SKM-1 treated with dmso at 0.1 percent for 144 hours (cell line): ENCODE results near the gene TNFAIP1.

ENCODE experiments used
- DNase-seq: peaks from one replicate; lab custom pipeline; 2025; ENCODE audit not compliant: unreplicated experiment; lab: John Stamatoyannopoulos, UW

TNFAIP1 gene

DNA sequence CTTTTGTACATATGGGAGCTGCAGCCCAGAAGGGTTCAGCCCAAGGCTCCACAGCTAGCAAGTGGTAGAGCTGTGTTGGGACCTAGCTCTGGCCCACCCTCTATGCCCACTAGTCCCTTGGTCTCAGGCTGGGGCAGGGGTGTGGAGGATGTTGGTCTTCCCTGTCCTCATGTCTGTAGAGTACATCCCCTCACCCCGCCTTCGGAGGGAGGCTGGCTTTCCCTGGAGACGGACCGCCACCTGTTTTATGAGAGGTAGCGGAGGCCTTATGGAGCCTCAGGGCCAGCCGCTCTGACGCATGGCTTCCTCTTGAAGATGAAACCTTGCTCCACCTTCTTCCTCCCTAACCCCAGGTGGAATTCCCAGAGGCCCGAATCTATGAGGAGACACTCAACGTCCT lies 8.4 kb downstream of the TNFAIP1 start:
- no peak for DNase-seq

DNA sequence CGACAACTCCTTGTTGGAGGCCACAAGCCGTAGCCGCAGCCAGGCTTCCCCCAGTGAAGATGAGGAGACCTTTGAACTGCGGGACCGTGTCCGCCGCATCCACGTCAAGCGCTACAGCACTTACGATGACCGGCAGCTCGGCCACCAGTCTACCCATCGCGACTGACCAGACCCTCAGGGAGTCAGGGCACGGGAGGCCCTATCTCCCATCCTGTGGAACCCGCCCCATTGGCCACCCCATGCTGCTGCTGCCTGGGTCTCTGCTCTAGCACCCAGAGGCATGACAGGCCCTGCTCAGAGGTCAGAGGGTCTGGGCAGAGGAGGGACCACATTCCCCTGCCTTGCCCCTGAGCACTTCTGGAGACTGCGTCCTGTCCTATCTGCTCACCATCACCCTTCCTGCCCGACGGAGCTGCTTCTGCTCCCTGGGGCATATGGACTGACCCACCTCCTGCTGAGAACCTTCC lies 8.9 kb downstream of the TNFAIP1 start:
- DNase-seq: no peak

DNA sequence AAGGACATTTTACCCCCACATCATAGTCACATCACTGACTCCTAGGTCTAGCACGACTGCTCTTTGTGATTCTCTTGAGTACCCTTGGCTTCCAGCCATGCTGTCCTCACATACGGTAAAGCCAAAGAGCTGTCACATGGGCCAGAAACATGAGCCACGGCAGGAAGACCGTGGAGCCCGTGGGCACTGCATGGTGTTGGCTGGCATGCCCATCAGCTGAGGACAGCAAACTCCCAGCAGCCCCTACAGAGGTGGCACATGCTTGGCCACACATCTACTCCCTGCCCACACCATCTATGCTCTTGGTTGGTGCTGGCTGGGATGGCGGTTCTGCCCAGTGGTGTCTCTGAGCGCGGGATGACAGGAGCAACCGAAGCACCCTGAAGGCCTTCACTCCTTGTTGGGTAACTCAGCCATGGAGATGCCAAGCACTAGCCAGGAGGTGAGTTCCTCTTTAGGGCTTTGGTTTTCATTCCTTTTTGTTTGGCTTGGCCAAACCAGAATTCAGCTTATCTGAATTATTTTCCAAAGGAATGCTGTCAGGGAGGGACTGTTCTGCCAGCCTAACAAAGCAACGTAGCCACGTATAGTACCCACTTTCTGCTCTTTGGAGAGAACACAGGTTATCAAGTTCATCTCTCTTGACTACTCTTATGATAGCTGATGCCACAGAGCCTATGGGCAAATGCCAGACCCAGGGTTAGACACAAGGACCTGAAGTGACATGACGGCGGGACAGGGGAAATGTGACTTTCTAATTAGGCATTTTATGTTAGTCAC lies 10.0 kb downstream of the TNFAIP1 start:
- DNase-seq: no peak

DNA sequence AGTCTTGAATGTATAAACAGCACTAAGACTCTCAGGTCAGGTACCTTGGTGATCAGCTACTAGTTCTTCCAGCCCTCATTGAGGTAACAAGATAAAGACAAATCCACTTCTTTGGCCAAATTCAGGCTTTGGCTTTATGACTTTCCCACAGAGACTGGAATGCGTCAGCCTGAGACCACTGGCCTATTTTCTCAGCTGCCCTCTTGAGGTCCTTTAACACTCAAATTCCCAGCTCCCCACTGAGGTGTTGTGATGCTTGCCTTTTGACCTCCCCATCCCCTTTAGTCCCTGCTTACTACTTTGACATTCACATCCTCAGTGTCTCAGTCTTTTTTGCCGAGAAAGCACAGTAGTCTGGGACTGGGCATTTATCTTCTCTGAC lies 10.6 kb downstream of the TNFAIP1 start:
- DNase-seq: no peak

DNA sequence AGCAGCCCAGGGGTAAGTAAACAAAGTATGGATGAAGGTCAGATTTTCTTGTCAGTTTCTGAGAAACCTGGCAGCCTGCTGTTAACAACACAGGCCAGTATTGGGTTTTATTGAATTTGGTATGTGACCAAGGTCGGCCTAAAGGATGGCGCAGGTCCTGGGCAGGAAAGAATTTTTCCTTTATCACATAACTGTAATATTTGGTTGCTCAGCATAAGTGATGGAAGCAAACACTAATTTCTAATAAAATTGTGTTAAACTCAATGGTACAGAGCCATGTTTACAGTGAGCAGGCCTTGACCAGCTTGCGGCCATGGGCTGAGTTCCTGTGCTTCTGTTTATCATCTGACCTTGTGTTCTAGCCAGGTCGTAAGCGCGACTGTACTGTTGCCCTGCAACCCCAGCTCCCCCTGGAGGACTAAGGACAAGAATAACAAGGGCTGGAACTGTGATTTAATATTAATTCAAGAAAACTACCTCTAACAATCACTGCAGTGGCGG lies 11.2 kb downstream of the TNFAIP1 start:
- DNase-seq: no peak

DNA sequence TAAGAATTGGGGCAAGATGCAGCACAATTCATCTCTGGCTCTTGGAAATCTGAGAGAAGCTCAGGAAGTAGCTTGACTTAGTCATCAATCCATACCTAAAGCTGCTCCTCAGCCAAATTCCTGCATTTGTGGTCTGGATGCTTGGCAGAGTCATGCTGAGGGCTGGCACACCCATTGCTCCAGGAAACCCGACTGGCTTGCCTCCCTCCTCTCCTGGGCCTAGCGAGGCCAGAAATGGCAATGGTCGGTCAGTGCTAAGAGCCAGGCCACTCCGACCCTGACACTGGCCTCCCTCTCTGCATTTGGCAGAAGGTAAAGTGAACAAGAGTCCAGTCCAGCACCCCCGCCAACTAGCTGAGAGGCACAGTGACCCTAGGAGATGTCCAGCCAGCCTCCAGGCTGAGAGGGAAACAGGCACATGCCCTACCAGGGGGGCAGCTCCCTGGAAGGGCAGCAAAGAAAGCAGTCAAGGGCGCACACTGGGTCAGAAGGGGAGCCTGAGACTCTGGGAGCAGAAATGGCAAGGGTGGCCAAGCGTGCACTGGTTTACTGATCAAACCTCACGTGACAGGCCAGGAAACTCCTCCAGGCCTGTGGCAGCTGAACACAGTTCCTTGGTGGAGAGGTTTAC lies 11.8 kb downstream of the TNFAIP1 start:
- no peak for DNase-seq

DNA sequence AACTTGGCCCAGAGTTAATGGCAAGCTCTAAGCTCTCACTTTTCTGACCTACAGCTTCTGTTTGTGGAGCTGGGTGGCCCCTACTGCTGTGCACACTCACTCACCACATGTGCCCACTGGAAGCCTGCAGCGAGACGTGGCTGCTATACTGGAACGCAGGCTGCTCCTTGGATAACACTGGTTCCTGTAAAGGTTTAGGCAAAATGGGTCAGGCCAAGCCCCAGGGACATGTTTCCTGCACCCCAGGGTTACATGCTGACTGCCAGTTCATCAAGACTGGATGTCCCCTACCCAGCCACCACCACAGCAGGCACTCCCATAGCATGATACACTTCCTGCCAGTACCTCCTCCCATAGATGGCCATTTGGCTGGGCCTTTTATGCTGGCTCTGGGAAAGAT lies 13.4 kb downstream of the TNFAIP1 start:
- DNase-seq: no peak

DNA sequence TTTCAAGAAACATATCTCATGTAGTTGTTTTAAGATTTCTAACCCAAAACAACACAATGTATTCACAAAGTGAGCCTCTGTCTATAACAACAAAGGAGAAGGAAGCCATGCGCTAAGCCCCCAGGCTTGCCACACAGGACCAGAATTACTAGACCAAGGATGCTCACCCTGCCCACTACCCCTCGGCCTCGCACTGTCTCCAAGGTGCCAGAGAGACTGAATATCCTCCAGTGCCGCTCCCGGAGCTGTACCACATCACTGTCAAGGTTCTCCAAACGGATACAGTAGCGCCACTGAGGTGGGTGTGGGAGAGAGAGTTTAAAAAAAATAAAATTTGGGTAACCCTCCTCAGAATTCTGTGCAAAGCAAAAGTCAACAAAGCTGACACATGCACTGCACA lies 14.7 kb downstream of the TNFAIP1 start:
- DNase-seq: no peak

DNA sequence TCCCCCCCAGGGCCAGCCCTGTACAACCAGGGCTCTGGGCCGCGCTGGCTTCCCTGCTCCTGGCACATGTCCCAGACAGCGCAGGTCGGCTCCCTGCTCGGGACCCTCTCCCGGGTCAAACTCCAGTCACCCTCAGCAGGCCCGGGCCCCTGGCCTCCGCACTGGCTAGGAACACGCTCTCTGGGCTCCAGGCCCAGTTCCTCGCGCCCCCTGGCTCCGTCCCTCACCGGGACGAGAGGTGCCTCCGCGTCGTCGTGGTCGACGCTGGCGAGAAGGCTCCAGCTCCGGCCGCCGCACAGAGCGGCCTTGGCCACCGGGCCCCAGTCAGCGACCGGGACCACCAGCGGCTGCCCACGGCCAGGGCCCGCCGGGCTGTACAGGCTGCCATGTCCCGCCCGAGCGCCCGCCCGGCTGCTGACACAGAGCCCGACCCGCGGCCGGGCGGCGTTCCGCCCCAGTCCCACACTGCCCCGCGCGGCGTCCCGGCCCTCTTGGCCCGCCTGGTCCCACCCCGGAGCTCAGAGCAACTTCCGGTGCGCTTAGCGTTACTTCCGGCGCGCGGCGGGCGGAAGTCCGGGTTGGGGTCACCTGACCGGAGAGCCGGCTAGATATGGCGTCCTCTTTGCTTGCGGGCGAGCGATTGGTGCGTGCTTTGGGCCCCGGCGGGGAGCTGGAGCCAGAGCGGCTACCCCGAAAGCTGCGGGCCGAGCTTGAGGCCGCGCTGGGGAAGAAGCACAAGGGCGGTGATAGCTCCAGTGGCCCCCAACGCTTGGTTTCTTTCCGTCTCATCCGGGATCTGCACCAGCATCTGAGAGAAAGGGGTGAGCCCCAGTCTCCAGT lies 21.7 kb downstream of the TNFAIP1 start, which contains the start of gene POLDIP2:
POLDIP2 (minus strand) TSS at position 467 of the 840 bp plus-strand sequence; CDS start at position 388, 79 bp downstream.
- DNase-seq: peak; percentile 85

DNA sequence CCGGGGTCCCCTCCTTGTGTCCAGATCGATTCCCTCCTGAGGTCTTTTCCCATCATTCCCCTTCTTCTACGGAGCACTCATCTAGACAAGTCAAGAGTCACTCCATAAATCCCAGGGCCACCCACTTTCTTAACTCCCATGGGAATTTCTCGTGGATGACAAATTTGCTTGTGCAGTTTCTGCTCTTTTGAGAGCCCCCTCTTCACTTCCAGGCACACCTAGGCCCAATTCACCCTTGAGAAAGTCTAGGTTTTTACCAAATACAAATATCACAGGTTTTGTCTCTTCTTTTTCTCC lies 22.3 kb downstream of the TNFAIP1 start:
- DNase-seq: no peak

DNA sequence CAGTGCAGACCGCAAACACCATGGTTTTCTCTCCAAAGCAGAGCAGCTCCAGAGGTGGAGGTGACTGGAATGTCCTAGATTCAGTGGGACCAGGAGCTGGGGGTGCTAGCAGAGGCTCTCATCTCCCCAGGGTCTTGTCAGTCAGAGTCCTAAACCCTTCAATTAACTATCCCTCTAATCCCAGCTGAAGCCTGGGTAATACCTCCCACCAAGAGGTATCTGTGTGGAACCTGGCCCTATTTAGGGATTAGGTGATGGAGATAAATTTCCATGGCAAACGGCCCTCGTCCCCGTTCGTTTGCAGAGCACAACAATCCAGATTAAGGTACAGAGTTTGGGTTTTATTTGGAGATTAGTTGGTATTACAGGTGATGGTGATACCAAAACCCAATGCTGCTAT lies 27.6 kb downstream of the TNFAIP1 start:
- no peak for DNase-seq

DNA sequence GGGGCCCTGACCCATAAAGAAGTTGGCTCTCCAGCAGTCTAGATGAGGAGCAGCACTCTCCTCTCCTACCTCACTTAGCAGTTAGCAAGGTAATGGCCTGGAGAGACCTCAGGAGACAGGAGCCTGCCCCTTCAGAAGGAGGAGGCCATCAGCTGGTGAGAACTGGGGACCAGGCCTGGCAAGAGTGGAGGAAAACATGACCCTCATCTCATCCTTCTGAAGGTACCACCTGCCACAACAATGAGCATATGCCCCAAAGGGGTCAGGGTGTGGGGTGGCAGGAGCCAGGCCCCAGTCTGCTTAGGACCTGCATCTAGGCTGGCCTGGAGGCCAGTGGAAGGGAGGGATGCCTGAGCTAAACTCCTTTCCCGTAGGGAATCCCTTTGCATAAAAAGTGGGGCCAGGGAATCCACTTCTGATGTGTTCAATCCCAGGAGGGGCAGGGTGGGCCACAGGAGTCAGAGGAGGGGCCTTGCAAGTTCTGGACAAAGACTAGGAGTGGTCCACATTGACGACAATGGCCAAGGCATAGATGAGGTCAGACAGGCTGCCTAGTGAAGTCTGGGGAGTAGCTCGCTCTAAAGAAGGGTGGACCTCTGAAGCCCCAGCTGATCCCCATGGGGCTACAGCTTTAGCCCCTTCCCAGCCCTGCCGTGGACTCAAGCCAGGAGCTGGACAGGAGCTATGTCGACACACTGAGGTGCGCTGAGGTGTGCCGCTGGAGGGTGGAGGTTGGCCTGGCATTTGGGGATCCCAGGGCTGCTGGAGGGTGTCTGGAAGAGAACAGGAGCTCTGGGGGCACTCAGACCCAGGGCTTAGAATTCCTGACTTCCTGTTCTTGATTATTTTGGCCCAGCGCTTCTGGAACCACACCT lies 28.5 kb downstream of the TNFAIP1 start:
- no peak for DNase-seq

DNA sequence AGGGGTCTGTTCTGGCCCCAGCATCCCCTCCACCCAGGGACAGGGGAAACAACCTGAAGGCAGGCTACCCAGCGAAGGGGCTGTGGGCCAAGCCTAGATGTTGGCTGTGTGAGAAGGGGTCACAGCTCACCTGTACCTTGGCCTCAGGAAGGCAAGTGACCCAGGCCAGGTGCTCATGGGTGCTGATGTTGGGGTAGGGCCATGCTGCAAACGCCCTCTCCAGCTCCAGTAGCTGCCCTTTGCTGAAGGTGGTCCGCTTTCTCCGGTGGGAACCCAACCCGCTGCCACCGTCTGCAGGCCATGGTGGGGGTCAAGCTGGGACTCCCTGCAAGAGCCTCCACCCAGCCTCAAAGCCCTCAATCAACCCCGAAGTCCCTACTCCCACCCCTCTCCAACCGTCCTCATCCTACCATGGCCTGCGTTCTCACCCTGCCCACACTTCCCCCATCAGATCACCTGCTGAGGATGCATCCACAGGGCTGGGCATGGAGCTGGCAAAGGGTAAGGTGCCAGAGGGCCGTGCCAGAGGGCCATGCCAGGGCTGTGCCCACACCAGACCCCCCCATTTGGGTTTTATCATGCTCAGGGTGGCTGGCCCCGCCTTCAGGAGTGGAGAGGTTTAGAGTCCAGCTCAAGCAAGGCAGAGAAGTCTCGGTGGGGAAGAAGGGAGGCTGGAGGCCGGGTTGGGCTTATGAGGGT lies 29.3 kb downstream of the TNFAIP1 start, which contains the start of gene SEBOX:
SEBOX (minus strand) TSS at position 535 of the 699 bp plus-strand sequence; CDS start at position 487, 48 bp downstream.
- no peak for DNase-seq

DNA sequence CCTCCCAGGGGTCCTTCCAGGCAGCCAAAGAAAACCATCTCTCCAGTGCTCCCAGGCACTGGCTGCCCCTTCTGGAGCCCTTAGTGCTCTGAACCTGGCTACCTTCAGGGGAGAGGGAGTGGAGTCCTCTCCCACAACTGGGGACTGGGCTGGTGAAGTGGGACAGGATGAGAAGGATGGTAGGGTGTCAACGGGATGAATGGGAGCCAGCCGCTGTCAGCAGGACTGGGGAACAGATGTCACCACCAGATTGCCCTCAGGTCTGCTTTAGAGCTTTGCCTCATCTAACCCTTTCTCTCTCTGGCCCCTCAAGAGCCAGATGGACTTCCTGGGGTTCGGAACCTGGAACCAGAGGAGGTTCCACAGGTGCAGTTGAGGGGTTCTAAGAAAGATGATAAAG lies 29.9 kb downstream of the TNFAIP1 start:
- DNase-seq: no peak

DNA sequence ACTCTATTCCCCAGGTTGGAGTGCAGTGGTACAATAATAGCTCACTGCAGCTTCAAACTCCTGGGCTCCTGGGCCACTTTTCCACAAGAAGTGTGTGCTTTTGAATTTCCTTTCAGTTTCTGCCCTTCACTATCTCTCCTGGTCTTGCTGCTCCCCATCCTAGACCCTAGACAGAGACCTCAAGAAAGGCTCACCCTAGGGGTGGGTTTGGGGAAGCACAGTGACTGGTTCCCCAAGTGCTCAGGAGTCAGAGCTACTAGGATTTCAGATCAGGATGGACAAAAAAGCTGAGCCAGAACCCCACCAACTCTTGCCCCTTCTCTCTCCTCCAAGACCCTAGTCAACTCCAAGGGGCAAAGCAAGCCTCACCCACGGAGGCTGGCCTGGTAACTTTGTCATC lies 31.0 kb downstream of the TNFAIP1 start:
- no peak for DNase-seq

DNA sequence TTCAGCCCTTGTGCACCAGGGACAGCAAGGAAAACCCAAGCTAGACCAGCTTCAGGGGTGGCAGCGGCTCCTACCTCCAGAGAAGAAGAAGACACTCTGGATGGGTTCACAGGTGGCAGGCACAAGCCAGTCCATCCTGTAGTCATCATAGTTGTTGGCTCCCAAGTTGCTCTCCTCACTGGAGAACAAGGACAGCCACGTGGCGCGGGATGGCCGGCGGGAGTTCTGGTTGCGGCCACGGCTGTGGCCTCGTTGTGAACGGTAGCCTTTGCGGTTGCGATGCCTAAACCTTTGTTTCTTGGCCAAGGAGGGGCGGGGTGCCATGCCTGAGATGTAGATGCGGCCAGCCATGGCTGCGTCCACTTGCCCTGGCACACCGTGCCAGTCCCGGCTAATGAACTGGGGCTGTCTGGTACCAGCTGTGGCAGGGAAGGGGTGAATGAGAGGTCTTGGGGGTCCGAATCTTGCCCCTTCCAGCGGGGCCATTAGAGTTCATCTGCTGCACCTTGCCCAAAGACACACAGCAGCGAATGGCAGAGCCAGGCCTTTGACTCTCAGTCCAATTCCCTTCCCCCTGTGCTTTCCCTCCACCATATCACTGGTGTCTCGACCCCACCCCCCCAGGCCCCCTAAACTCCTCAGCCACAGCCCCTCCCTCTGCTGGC lies 32.2 kb downstream of the TNFAIP1 start:
- DNase-seq: no peak

DNA sequence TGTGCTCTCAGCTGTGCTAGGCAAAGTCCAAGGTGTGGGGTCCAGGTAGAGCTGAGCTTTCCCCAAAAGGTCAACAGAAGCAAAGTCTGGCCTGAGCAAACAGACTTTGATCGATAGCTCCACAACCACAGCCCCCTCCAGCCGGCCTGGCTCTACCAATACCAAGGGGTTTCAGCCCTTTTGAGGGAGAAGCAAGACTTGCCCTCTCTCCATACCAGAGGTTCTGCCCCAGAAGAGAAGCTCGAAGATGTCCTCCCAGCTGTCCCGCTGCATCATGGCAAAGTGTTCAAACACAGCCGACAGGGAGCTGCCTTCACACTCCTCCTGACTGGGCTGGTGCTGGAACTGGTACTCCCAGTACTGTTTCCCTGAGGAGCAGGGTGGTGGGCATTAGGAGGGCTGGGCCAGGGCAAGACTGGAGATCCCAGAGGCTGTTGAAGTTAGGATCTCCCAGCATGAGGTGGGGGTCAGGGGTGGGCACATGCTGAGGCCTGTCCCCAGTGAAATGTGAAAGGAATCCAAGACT lies 32.8 kb downstream of the TNFAIP1 start:
- DNase-seq: no peak

DNA sequence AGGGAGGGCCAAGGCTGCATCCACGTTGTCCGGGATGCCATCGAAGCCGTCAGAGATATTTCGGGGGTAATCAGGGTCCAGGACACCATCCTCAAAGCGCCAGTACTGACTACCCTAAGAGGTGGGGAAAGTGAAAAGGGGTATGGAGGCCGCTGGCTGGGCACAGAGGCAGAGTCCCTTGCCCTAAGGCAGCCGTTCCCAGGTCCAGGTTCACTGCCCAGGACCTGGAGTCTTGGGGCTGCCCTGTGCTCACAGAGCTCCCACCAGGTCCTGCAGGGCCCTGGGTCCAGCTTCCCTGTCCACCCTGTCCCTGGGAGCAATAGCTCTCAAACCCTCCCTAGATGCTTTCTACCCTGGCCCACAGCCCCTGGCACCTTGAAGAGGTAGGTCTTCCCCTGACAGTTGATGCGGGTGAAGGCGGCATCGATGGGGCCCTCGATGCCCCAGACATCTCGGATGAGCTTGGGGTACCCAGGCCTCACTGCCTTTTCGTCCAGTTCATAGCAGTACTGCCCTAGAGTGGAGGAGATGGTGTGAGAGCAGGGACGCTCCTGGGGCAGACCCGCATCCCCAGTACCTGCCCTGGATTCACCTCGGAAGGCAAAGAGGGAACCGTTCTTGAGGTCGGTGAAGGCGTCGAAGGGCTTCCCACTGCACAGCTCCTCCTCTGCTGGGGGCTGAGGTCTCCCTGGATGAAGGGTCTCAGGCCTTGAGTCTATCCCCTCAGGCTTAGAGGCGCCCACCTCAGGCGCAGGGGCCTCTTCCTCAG lies 33.5 kb downstream of the TNFAIP1 start:
- DNase-seq: no peak

DNA sequence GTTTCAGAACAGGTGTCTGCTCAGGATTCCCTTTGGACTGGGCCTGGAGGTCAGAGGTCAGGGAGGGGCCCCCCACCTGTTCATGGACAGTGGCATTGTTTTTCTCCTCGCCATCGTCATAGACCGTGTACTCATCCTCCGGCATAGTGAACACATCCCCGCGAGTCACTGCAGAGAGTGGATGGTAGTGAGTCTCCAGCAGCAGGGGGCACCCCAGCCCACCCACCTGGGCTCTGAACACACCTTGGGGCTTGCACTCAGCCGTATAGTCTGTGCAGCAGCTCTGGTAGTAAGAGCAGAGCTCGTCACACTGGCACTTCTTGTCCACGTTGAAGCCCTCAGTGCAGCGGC lies 34.1 kb downstream of the TNFAIP1 start:
- no peak for DNase-seq
